PFSK-1 (cell line): Measurements from ENCODE around the gene GNG12.

ENCODE experiments used
- FOXP2 ChIP-seq: optimal IDR thresholded peaks from 2 replicates; pipeline ENCODE3; 2011; ENCODE audit warnings: borderline replicate concordance, control low read depth, inconsistent platforms; ENCODE audit not compliant: insufficient read depth; ENCODE audit errors: extremely low read length, extremely low read depth
- POLR2AphosphoS5 ChIP-seq: IDR thresholded peaks from 2 replicates; pipeline ENCODE4 v1.6.1; 2012; ENCODE audit warnings: low read depth, mild to moderate bottlenecking, control low read depth, low read length, moderate library complexity
- SIN3A ChIP-seq: IDR thresholded peaks from 2 replicates; pipeline ENCODE4 v1.6.1; 2012; ENCODE audit warnings: mild to moderate bottlenecking, low read length, moderate library complexity, borderline replicate concordance; ENCODE audit not compliant: insufficient read depth
- TAF1 ChIP-seq: IDR thresholded peaks from 2 replicates; pipeline ENCODE4 v1.6.1; 2012; ENCODE audit warnings: low read length, control low read depth, borderline replicate concordance; ENCODE audit not compliant: insufficient read depth
- TF ChIP-seq, protein P1 (sequence below), 2 experiments: IDR thresholded peaks; 2 replicates each; pipeline versions ENCODE4 v1.6.1 to v1.8.0; 2011 to 2012; ENCODE audit warnings: low read depth in 2 of 2, low read length in 2 of 2, control low read depth in 1 of 2, inconsistent platforms in 1 of 2, mild to moderate bottlenecking in 1 of 2, moderate library complexity in 1 of 2; ENCODE audit not compliant: insufficient read depth in 1 of 2

DNA sequence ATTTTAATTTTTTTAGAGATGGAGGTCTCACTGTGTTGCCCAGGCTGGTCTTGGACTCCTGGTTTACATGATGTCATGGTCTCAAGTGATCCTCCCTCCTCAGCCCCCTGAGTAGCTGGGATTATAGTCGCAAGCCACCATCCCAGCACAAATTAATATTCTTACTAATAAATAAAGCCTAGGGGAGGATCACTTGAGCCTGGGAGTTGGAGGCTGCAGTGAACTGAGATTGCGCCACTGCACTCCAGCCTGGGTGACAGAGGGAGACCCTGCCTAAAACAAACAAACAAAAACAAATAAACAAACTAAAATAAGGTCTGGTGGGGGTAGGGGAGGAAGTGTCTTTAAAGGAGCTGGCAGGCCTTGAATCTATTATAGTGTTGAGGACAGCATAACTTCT, 157.0 kb downstream of the GNG12 start:
- TF ChIP-seq POLR2AphosphoS5: no peak
- TF ChIP-seq TAF1: no peak
- TF ChIP-seq, protein P1, sequence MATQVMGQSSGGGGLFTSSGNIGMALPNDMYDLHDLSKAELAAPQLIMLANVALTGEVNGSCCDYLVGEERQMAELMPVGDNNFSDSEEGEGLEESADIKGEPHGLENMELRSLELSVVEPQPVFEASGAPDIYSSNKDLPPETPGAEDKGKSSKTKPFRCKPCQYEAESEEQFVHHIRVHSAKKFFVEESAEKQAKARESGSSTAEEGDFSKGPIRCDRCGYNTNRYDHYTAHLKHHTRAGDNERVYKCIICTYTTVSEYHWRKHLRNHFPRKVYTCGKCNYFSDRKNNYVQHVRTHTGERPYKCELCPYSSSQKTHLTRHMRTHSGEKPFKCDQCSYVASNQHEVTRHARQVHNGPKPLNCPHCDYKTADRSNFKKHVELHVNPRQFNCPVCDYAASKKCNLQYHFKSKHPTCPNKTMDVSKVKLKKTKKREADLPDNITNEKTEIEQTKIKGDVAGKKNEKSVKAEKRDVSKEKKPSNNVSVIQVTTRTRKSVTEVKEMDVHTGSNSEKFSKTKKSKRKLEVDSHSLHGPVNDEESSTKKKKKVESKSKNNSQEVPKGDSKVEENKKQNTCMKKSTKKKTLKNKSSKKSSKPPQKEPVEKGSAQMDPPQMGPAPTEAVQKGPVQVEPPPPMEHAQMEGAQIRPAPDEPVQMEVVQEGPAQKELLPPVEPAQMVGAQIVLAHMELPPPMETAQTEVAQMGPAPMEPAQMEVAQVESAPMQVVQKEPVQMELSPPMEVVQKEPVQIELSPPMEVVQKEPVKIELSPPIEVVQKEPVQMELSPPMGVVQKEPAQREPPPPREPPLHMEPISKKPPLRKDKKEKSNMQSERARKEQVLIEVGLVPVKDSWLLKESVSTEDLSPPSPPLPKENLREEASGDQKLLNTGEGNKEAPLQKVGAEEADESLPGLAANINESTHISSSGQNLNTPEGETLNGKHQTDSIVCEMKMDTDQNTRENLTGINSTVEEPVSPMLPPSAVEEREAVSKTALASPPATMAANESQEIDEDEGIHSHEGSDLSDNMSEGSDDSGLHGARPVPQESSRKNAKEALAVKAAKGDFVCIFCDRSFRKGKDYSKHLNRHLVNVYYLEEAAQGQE (IDR thresholded peaks at IDR 0.05; ENCODE audit: insufficient read depth in 1 of 2, low read depth in 2 of 2, low read length in 2 of 2): no peak
- TF ChIP-seq SIN3A: no peak
- no peak for TF ChIP-seq FOXP2
